Measurements from ENCODE around the gene CUBN.

GRCh38 chr10:17177014-17177413 lies 47.4 kb upstream of the CUBN start:
- TF ChIP-seq ZNF174 (CRISPR knock-in tag; IDR thresholded peaks at IDR 0.05) = no peak
- no peak for TF ChIP-seq SP1 (CRISPR knock-in tag; IDR thresholded peaks at IDR 0.05)

Data from K562 (cell line).